ENCODE results near the gene SETD4.
"Not testable (repeated sequence)": the region's sequence is repeated elsewhere in the genome, so short reads cannot be mapped to it uniquely, and the experiment has no call there.

The SETD4 gene

DNA sequence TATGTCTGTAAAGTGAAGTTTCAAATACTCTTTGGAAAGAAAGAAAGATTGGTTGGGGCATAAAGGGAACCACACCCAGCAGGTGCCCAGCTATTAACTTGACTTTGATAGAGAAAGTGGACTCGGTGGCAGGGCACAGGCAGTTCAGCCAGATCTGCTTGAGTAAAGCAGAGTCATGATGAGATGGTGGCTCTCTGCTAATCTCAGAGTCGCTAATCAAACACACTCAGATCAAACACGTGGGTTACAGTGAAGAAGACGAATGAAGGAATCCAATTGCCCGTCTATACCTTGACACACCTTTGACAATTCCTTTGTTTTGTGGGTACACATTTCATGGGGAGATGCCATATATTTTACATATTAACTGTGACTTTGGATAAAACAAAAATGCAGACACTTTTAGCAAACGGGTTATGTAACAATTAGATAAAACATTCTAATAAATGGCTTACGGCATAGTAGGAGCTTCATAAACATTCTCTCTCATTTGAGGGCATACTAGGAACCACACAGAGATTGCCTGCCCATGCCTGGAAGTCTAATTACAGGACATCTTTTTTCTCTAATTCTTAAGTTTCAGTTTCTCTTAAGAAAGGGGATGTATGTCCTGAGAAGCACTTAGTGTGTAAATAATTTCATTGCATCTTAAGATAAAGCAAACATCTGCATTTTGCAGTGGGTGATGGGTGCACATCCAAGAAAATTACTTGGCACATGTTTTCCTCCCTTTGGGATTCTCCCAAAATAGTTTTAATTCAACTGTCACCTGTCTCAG lies 16.7 kb upstream of the SETD4 start:
- no peak for DNase-seq

DNA sequence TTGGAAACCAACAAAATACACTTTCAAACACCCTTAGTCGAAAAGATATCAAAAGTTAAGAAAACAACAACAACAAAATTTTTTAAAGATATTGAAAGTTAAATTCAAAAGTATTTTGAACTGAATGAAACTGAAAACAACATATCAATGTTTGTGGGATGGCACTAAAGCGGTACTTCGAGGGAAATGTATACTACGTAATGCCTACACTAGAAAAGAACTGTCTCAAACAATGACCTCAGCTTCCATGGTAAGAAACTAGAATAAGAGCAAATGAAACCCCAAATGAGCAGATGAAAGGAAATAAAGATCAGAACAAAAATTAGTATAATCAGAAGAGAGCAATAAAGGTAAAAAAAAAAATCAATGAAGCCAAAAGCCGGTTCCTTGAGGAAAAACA lies 15.6 kb upstream of the SETD4 start:
- no peak for DNase-seq

GRCh38 chr21:36075171-36075570 lies 14.8 kb upstream of the SETD4 start:
- no peak for DNase-seq

- not testable (repeated sequence) for DNase-seq
Observed at GRCh38 chr21:36073911-36074310, 13.6 kb upstream of the SETD4 start.

DNA sequence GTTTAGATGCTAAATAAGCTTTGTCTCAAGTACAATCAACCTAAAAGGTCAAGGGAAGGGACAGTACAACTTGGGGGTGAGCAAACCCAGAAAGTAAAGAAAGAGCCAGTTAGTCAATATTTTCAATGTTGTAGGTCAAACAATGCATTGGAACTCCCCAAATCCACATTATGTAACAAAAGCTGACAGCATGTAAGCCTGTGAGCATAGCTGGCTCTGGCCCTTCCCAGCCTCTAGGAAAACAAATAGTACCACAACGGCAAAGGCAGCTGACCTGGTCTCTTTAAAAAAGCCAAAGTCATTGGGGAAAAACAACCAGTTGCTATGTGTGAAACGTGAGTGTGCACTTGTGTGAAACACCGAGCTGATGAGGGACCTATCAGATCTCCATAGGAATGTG lies 12.9 kb upstream of the SETD4 start:
- DNase-seq, result no peak

DNA sequence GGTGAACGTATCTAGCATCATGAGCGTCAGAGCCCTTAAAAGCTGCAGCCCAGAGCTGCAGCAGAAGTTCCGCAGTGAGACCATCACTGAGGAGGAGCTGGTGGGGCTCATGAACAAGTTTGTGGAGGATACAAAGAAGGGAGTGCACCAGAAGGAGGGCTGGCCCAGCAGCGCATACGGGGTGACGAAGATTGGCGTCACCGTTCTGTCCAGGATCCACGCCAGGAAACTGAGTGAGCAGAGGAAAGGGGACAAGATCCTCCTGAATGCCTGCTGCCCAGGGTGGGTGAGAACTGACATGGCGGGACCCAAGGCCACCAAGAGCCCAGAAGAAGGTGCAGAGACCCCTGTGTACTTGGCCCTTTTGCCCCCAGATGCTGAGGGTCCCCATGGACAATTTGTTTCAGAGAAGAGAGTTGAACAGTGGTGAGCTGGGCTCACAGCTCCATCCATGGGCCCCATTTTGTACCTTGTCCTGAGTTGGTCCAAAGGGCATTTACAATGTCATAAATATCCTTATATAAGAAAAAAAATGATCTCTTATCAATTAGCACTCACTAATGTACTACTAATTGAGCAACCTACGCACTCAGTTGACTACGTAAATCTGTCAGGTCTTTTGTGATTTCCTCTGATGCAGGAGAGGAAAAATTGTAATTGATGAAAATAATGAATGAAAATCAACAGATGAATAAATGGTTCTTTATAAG lies 12.3 kb upstream of the SETD4 start:
- DNase-seq, result no peak

- DNase-seq, result no peak
Observed at GRCh38 chr21:36070999-36071398, 10.7 kb upstream of the SETD4 start.

GRCh38 chr21:36069713-36070583 lies 9.6 kb upstream of the SETD4 start, which contains the start of gene CBR1:
Gene CBR1 (plus strand): TSS chr21:36070024. CDS start chr21:36070116, 92 bp downstream.
- peak; percentile 59 for DNase-seq

- DNase-seq, result no peak
Observed at GRCh38 chr21:36068748-36069398, 8.5 kb upstream of the SETD4 start.

DNA sequence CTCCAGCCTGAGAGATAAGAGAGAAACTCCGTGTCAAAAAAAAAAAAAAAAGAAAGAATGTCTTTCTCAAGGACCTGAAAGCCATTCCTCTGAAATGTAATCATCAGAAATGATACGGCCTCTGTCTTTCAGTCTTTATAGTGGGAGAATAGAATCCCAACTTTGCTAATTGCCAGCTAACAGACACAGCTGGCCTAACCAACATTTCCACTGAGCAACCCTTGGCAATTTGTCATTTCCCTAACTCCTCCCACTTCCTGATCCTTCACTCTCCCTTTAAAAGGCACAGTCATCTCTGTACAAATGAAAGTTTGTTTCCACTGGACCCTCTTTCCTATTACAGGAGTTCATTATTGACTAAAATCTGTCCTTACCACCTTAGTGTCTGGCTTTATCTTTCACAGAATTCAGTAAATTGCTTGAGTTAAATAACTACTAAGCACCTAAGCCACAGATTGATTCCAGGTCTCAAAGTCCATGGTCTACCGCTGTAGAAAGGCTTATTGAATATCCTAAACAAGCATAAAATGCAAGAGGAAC lies 5.2 kb upstream of the SETD4 start:
- DNase-seq, result no peak

GRCh38 chr21:36064085-36064460 lies 3.7 kb upstream of the SETD4 start:
- DNase-seq, result no peak

DNA sequence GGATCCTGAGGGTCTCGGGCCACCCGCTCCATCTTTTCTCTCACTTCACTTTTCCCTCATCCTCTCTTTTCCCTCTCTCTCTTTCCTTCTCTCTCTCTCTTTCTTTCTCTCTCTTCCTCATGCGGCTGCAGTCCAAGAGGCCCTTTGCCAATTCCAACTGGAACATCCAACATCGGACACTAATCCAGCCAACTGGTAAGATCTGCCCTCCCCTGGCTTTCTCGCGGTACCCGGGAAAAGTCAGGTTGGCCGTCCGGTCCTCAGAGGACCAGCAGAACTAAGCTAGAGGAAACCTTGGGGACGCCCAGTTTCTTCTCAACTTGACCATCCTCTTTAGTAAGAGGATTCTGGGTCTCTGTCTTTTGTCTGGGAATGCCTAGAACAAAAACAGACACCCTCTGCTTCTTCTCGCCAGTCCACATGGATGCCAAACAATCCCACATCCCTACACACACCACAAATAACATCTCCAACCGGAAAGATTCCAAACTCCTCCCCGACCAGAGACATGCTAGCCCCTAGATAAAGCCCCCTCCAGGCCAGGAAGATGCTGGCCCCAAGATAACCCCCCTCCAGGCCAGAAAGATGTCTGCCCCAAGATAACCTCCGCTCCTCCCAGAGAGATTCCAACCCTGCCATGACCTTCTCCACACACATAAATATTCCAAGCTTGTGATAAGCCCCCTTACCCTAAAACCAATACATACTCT lies 3.2 kb upstream of the SETD4 start:
- no peak for DNase-seq

DNA sequence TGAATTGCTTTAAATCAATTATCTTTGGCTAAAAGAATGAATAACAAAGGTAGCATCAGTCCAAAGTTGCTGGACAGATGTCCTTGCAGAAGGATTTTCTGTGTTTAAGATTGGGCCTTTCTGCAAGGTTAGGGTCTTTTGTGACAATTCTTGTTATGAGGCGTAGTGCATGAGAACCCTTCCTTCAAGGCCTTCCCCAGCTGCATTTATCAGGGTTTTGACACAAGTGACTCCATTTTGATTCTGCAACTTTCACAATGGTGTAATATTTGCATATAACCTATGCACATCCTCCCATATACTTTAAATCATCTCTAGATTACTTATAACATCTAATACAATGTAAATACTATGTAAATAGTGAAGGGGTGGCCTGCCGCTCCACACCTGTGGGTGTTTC lies 1.1 kb upstream of the SETD4 start:
- no peak for DNase-seq

DNA sequence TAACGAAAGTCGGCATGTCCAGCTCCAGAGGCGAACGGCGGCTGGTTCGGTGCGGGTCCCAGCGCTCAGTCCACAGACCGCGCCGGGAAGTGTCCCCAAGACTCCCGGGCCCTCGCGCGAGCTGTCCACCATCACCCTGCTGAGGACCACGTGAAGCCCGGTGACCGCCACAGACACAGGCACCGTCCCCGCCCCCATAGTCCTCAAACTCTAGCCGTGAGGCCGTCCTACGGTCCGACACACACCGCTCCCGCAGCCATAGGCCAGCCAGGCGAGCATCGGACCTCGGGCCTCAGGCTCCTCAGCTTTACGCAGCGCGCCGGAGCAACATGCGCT lies 535 bp downstream of the SETD4 start:
- no peak for DNase-seq

DNA sequence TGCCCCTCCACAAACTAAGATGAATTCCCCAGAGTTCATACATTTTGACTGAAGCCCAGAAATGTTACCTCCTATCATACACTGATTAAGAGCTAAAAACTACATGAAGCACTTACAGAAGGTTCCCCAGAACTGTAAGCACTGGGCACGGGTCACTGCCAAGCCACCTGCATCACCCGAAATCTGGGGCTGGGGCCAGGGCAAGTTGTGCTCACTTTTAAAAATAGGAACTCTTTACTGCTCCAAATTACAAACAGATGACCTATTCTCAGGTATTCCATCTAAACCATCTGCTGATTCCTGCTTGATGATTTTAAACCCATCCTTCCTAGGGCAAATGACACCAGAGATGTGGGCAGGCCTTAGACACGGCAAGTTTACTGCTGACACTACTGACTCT lies 4.8 kb downstream of the SETD4 start:
- DNase-seq, result no peak

- DNase-seq, result no peak
Observed at GRCh38 chr21:36053715-36054062, 6.6 kb downstream of the SETD4 start.

DNA sequence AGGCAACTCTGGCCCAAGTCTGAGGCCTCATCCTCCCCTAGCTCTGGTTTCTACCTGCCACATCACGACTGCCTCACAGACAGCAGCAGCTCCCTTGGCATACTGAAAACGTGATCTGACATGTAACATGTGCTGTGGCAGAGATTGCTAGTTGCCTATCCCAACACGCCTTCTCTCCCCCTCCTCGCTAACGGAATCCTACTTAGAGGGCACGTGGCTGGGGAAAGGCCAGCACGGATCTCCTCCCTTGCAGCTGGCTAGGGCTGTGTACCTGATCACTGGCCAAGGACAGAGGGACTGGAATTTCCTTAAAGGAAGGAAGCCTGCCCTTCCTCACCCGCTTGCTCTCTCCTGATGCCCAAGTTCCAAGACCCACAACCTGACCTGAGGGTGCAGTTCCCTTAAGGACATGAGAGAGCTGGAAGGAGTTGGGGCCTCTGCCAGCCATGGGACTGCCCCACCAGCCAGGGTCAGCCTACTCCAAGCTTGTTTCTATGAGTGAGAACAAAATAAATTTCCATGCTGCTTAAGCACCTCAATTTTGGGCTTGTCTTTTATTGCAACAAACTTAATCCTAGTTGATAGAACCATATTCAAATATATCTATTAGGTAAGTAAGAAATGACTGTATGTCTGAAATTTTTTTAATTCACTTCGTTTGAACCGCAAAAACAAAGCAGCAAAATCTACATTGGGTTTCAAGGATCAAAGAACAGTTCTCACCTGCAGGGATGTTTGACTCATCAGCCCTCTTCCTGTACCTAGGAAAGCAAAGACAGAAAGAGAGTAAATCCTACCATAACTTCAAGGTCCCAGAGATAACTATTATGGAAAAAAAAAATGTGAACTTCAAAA lies 7.2 kb downstream of the SETD4 start:
- no peak for DNase-seq

GRCh38 chr21:36048357-36048756 lies 12.0 kb downstream of the SETD4 start:
- DNase-seq, result no peak

DNA sequence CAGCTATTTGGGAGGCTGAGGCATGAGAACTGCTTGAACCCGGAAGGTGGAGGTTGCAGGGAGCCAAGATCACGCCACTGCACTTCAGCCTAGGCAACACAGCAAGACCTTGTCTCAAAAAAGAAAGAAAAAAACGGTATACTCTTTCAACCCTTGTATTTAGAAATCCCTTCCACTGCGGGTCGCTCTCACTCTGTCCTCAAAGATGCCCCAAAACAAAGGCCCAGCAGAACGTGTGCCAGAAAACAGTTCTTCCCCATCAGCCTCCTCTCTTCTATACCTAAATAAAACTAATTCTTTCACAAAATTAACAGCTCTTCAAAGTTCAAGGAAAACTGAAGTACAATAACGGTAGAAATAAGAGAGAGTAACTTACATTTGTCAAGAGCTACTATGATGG lies 13.2 kb downstream of the SETD4 start:
- DNase-seq, result no peak

DNA sequence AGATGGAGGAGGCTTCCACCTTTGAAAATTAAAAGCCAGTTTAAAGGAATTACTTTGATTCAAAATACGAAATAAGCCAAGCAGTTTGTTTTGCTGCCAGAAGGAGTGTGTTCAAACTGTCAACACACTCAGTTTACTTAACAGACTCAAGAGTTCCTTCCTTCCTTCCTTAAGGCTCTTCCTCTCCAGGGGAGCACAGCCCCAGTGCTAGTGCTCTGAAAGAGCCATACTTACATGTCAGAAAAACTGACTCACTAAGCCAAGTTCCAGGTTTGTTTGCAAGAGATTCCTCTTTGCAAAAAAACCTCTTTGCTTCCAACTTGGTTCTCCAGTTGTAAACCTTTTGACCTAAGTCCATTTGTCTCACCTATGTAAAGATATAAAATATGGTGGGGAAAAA lies 14.3 kb downstream of the SETD4 start:
- DNase-seq, result no peak

GRCh38 chr21:36044056-36044455 lies 16.3 kb downstream of the SETD4 start:
- no peak for DNase-seq

Measured in GOT3 (cell line).